HG03460 (cell line): Measurements from ENCODE around the gene RABL2B.

Experiments
- ATAC-seq: cut with Tn5 transposase; IDR thresholded peaks from one replicate; pipeline ENCODE4 v1.9.1; 2021; ENCODE audit not compliant: unreplicated experiment

The RABL2B gene

GRCh38 chr22:50723991-50724390 lies 59.4 kb downstream of the RABL2B start:
- ATAC-seq: no peak

DNA sequence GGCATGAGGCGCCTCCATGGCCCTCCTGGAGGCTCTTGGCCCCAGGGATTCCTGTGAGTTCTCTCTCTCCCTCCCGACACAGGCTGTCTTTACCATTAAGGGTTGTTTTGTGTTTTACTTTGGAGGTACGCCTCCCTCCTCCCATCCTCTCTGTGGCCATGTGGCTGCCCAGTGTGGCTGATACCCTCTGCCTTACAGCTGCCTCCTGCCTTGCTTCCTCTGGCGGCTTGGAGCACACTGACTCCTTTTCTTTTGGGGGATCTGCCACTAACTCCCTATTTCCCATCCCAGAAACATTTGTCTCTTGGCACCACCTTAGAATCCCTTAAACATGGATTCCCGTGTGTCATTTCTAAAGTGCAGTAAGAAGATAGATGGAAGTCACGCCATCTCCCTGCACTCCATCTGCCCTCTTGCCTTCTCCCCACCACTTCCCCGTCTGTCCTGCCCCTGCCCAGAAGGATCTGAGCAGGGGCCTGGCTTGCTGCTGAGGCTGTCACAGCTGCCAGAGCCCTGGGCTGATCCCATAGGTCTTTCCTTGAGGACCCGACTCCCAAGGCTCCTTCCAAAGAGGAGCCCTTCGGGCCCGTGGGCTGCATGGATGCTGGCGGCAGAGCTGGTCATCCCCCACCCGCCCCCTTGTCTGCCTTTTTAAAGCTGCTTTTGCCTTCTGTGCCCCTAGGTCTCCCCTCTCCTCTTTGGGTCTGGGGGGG lies 60.6 kb downstream of the RABL2B start:
- no peak for ATAC-seq

GRCh38 chr22:50722048-50722701 lies 61.3 kb downstream of the RABL2B start:
- ATAC-seq: no peak

GRCh38 chr22:50721257-50721844 lies 62.1 kb downstream of the RABL2B start:
- ATAC-seq: no peak

- no peak for ATAC-seq
These were observed 62.9 kb downstream of the RABL2B start for GRCh38 chr22:50720301-50721256.

- ATAC-seq: no peak
These were observed 63.6 kb downstream of the RABL2B start for GRCh38 chr22:50719814-50720300.

DNA sequence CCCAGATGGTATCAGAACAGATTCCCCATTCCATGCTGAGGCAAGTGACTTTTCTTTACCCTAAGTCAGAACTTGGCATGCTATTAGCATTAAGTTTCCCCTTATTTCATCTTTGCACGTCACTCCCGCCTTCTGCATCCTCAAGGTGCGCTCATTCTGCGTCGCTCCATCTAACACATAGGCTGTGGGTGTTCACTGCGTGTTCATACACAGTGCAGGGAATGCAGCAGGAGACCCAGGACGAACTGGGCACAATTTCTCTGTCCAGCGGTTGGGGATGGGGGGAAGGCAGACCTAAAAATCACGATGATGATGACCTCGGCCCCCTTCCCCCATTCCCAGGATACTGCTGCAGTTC lies 65.1 kb downstream of the RABL2B start:
- no peak for ATAC-seq

DNA sequence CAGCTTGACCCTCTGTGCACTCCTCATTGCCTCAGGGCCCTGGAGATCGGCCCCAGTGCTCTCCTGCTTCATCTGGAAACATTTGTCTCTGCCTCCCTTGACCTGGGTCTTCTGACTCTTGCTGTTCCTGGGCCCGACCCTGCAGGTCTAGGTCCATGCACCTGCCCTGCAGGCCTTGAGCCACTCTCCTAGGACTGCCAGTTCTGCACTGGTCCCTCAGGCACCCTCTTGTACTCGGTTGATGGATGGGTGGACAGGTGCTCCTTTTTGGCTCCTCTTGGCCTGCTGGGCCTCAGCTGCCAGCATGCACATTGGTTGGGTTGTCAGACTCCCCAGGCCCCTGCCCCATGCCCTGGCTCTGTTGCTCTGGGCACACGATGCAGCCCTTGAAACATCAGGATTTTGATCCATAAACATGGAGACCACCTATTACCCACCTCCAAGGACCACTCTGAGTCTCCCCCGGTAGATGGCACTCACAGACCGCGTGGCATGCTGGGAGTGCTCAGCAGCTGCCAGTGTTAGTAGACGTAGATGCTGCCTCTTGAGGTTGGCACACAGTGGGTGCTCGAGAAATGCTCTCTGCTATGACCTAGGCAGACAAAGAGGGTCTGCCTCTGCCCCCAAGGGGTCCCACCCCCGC lies 65.6 kb downstream of the RABL2B start:
- no peak for ATAC-seq
